ENCODE data around the gene CAMK2D.
"Not testable (repeated sequence)": the region's sequence is repeated elsewhere in the genome, so short reads cannot be mapped to it uniquely, and the experiment has no call there.

The CAMK2D gene

DNA sequence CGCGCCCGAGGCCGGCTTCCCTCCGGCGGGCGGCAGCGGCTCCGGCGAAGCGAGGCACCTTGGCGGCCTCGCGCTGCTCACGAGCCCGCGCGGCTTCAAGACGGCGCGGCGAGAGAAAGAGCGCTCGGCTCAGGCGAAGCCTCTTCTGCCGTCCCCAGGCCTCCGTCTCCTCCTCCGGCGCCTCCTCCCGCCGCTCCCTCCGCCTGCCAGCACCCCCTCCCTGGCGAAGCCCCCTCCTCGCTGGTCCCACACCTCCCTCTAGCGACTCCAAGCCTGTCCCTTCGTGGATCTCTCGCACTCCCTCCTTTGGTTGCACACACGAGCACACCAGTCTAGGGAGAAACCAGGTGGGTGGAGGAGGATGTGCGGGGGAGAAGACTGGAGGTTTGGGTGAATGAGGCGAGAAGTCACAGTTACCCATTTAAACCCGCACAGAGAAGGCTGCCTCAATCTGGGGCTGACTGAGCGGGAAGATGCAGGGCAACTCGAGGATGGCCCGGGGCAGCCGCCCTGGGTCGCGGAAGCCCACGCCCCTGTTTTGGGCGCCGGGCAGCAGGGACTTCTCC lies at the start of gene CAMK2D:
Gene CAMK2D (minus strand): TSS at position 119 of the 566 bp plus-strand sequence. CDS start 670 bp downstream, outside the sequence.
- peak; percentile 82 to 97 (median 88) for DNase-seq

- DNase-seq = no peak
Measured at GRCh38 chr4:113810906-113811305, 49.4 kb upstream of the CAMK2D start.

DNA sequence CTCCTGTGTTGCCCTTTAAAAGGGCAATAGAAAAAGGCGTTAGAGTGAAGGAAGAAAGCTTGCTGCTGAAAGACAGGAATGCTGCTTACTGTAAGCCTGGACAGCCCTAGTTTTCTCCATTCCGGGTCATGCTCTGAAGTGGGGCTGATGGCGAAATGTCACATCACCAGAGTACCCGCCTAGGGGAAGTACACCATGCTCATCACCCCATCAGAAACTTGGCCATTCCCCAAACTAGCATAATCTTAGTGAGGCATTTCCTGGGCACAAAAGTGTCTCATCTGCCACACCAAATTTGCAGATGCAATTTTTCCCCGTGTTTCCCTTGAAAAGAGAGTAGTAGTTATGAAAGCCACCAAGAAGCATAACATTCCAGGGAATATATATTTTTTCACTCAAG lies 47.8 kb upstream of the CAMK2D start:
- DNase-seq = no peak

GRCh38 chr4:113806850-113807249 lies 45.3 kb upstream of the CAMK2D start:
- no peak for DNase-seq

GRCh38 chr4:113801882-113802281 lies 40.3 kb upstream of the CAMK2D start:
- no peak for DNase-seq

- not testable (repeated sequence) for DNase-seq
Measured at GRCh38 chr4:113796381-113796780, 34.8 kb upstream of the CAMK2D start.

- DNase-seq = no peak
Measured at GRCh38 chr4:113790478-113790877, 28.9 kb upstream of the CAMK2D start.

- no peak for DNase-seq
Measured at GRCh38 chr4:113788888-113789287, 27.4 kb upstream of the CAMK2D start.

GRCh38 chr4:113785781-113786180 lies 24.2 kb upstream of the CAMK2D start:
- no peak for DNase-seq

DNA sequence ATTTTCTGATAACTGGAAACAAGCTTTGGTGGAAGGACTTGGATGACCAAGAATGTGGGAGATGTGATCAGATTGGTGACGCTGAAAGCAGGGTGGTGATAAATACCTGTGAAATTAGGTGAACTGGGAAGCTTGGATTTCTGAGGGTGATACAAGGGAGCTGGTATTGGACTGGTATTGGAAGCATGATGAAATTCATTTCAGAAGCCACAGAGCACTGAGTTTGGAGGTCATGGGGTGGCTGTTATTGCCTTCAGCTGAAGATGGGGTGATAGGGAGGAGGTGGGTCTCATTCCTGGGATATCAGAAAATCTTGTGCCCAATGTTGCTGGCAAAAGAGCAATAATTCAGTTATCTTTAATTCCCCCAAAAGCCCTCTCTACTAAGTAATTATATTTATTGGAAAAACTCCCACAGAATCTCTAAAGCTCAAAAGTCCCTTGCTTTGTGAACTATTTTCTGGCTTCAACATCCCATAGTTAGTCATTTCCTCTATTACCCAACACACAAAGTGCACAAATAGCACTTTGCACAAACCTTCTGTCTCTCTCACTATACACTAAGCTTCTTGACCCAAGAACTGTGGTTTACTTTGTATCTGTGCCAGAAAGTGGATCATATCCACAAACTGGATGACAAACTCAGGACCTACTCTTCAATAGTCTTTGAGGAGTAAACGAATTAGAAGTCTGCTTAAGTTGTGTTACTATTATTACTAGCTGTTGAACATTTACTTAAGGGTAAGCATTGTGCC lies 23.1 kb upstream of the CAMK2D start:
- no peak for DNase-seq

GRCh38 chr4:113783701-113784100 lies 22.2 kb upstream of the CAMK2D start:
- DNase-seq = no peak

DNA sequence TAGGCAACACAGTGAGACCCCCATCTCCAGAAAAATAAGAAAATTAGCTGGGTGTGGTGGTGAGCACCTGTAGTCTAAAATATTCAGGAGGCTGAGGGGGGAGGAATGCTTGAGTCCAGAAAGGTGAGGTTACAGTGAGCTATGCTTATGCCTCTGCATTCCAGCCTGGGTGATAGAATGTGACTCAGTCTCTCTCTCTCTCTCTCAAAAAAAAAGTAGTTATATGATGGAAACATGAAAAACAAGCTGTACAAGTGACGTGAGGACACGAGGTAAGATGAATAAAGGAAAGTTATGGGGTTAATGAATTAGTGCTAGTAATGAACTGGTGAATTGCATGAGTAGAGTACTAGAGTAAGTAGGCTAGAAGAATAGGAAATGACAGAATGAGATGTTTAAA lies 21.8 kb upstream of the CAMK2D start:
- no peak for DNase-seq

GRCh38 chr4:113781439-113782040 lies 20.0 kb upstream of the CAMK2D start:
- DNase-seq = peak in 2 of 6 experiments; percentile 18 to 21

DNA sequence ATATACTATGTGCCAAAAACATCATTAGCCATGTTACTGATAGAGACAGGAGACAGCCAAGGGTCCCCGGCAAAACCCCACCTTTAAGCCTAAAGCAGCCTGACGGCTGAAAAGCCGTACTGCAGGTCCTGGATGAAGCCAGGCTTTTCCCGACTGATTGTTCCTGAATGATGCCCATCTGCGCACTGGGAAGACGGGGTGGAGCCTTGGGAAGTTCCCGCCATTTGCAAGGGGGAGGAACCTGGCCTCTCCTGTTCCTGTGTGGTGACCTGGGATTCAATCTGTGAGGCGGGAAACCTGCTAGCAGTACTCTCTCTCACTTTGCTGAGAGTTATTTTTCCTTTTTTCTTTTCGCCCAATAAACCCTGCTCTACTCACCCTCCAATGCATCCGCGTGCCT lies 15.1 kb upstream of the CAMK2D start:
- no peak for DNase-seq

DNA sequence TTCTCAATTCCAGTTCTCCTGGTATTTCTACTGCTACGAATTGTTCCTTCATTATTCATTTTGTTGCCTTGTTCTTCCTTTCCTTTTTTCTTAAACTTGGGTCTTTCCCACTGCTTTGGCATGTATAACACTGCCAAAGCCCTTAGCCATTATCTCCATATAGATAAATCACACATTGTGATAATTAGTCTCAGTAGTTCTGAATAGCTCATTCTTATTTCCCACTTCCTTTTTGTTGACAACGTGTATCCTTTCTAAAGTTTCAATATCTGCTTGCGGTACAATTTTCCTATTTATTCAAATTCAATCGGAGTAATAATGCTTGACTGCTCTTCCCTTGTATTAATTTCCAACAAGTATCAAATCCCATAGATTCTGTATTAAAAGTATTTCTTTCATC lies 14.5 kb upstream of the CAMK2D start:
- DNase-seq = no peak

DNA sequence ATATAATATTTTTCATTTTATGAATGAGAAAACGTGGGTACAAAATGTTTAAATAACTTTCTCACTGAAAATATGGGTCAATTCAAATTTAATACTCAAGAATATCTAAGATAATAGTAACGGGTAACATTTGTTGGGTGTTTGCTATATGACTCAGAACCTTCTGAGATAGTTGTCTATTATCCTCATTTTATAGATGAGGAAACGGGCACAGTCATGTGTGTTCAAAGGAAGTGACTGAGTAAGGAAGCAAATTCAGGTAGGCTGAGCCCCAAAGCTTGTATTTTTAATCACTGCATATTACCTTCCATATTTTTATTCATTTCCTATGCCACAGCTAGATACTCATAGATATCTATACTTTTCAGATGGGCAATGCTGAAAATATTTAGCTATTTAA lies 12.2 kb upstream of the CAMK2D start:
- no peak for DNase-seq

DNA sequence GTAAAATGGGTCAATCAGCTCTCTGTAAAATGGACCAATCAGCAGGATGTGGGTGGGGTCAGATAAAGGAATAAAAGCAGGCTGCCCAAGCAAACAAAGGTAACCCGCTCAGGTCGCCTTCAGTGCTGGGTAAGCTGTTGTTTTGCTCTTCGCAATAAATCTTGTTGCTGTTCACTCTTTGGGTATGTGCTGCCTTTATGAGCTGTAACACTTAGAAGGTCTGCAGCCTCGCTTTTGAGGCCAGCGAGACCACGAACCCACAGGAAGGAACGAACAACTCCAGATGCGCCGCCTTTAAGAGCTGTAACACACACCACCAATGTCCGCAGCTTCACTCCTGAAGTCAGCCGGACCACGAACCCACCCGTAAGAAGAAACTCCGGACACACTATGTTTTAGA lies 11.5 kb upstream of the CAMK2D start:
- DNase-seq = peak in 1 of 6 experiments; percentile 26

GRCh38 chr4:113772319-113772718 lies 10.8 kb upstream of the CAMK2D start:
- no peak for DNase-seq

- no peak for DNase-seq
Measured at GRCh38 chr4:113769744-113770143, 8.2 kb upstream of the CAMK2D start.

DNA sequence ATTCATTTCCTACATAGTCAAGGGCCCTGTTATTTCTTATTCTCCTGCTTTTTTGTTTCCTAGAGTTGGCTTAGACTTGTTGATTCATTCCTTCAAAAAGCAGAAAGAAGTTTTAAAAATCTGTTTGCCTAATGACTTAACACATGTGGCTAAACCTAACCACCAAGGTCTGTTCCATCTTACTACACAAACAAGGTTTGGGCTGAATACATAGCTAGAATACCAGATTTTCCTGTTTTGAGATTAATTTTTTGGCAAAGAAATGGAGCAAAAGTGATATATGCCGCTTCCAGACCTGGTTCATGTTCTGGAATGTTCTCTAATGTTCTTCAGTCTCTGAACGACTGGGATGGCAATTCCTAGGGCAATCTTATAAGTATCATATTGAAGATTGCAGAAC lies 7.4 kb upstream of the CAMK2D start:
- DNase-seq = no peak

GRCh38 chr4:113766882-113767281 lies 5.3 kb upstream of the CAMK2D start:
- DNase-seq = no peak

GRCh38 chr4:113764720-113765264 lies 3.3 kb upstream of the CAMK2D start:
- DNase-seq = no peak

- DNase-seq = not testable (repeated sequence)
Measured at GRCh38 chr4:113763923-113764322, 2.4 kb upstream of the CAMK2D start.

DNA sequence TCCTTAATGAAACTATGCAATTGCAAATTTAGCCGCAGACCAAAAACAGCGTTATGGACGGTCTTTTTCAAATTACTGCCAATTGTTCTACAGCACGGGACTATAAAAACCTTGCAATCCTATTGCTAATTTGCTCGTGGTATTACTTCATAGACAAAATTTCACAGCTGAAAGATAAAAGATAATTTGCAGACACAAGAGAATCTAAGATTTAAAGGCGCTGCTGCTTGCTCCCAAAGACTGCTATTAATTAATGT lies 1.4 kb upstream of the CAMK2D start:
- no peak for DNase-seq

Data from stimulated activated naive CD4-positive, alpha-beta T cell (primary cell).